Left lobe of liver (tissue), 2 donors: ENCODE results near the gene NTN5. TPM values are rescaled to one million over a fixed set of nuclear protein-coding genes. Genes with fewer than 3 reads are reported as not detected.
A peak's percentile ranks its signal among the peaks of the same experiment; 100 is the strongest.

Experiments used
- ATAC-seq: fragments of 200-7000 bp; cut with Tn5 transposase; one replicate; pipeline ENCODE4 v1.9.1; 2020; ENCODE audit warnings: mild to moderate bottlenecking, moderate library complexity
- DNase-seq: peaks from one replicate; pipeline ENCODE4 v3.0.0-alpha.2; 2020; ENCODE audit warnings: low spot score
- total RNA-seq: library from RNA; stranded (reverse); gene quantifications from one replicate; pipeline ENCODE4 v1.2.1, GENCODE V29; 2021
- donor health status: DM: no; HTN: no; CAD: no; lungs with moderate emphysema.
- donor health status: DM: no; HTN: yes; CAD: no.

Gene NTN5
- total RNA-seq, 1 donor from 2014 or later = 0.28 TPM

DNA sequence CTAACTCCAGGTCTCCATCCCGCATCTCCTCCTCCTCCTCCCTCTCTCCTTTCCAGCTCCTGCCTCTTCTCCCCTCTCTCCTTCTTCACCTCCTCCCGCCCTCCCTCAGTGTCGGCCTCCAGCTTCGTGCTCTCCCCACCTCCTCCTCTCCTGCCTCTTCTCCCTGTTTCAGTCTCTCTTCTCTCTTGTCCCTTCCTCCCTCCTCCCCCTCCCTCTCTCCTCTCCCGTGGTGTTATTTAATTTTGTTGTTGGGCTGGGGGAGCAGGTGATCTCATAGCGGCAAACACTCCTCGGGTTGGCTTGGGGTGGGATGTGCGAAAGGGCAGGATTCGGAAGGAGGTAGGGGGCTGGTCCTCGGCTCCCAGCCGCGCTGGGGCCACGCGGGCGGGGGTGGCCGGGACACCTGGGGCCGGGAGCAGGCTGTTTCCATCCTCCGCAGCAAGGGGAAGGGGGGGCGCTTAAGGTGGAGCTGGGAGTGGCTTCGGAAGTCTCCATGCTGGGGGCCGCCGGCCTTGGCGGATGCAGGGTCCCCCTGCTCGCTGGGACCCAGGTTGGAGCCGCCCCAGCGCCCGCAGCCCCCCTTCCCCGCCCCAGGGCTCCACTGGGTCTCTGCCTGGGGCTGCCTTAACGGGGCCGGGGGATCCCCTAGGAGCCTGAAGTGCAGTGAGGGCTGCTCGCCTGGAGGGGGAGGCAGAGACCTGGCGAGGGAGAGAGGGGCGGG, 26.7 kb downstream of the NTN5 start, which contains the start of gene CA11:
CA11 (minus strand) TSS at position 187 of the 721 bp plus-strand sequence. CDS start 555 bp downstream, outside the sequence.
- peak; percentile 79 for DNase-seq
- ATAC-seq = peak; percentile 89

- no peak for DNase-seq
- ATAC-seq = no peak
Measured at GRCh38 chr19:48645620-48646000, 27.2 kb downstream of the NTN5 start.

- DNase-seq = peak; percentile 67
- ATAC-seq = peak; percentile 82
Measured at GRCh38 chr19:48644839-48645619, 27.8 kb downstream of the NTN5 start.

DNA sequence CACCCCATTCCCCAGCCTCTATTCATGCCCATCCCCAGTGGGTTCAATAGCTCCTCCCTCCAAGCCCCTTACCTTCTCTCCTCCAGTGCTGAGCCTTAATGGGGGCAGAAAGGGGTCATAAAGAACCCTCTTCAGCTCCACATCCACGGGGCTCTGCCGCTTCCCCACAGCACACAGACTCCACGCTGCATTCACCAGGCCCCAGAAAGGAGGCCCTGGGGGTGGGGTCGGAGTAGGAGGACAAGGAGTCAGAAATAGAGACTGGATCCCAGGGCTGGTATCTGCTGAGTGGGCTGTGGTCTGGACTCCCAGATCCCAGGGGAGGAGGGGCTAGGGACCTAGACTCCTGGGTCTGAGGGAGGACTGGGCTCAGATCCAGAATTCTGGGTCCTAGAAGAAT, 28.5 kb downstream of the NTN5 start:
- DNase-seq (no peak), ATAC-seq (no peak)

GRCh38 chr19:48642862-48643261, 30.0 kb downstream of the NTN5 start:
- ATAC-seq = no peak
- no peak for DNase-seq

DNA sequence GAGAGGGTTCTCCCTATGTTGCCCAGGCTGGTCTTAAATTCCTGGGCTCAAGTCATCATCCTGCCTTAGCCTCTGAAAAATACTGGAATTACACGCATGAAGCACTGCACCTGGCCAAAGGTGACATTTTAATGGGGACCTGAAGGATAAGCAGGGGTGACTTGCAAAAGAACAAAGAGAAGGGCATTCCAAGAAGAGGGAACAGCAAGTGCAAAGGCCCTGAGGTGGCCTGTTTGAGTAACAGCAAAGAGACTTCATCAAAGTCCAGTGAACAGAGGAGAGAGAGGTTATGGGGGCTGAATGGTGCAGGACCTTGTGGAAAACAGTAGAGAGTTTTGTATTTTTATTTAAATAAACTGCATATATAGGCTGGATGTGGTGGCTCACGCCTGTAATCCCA, 31.0 kb downstream of the NTN5 start:
- DNase-seq = no peak
- no peak for ATAC-seq

GRCh38 chr19:48639483-48640375, 33.1 kb downstream of the NTN5 start:
- no peak for DNase-seq

DNA sequence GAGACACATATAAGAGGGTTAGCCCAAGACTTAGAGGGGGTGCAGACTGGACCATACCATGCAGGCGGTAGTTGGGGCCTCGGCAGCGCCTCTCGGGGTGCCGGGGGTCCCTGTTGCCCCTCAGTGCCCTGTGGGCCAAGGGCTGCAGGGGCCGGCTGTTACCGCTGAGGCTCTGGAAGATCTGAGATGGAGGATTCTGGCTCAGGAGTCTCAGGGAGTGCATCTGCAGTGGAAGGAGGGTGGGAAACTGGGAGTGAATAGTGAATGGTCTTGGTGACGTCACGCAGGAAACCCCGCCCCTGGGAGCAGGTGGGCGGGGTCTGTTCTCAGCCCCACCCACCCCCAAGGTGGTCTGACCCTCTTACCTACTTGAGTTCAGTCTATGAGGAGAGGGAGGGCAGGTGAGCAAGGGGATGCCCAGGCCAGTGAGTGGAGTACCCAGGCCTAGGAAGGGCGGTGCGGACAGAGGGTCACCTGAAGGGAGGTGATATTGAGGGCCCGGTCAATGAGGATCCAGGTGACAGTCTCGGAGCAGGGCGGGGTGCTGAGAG, 33.9 kb downstream of the NTN5 start:
- DNase-seq = peak; percentile 57
- no peak for ATAC-seq

More at GRCh38 chr19:48639483-48640375, 33.1 kb downstream of the NTN5 start:
- no peak for ATAC-seq

GRCh38 chr19:48637948-48638830, 34.6 kb downstream of the NTN5 start:
- ATAC-seq = peak; percentile 48

GRCh38 chr19:48637449-48637947, 35.3 kb downstream of the NTN5 start:
- peak; percentile 65 for ATAC-seq
- DNase-seq = peak; percentile 99

More at GRCh38 chr19:48637948-48638830, 34.6 kb downstream of the NTN5 start:
- DNase-seq = peak; percentile 86

DNA sequence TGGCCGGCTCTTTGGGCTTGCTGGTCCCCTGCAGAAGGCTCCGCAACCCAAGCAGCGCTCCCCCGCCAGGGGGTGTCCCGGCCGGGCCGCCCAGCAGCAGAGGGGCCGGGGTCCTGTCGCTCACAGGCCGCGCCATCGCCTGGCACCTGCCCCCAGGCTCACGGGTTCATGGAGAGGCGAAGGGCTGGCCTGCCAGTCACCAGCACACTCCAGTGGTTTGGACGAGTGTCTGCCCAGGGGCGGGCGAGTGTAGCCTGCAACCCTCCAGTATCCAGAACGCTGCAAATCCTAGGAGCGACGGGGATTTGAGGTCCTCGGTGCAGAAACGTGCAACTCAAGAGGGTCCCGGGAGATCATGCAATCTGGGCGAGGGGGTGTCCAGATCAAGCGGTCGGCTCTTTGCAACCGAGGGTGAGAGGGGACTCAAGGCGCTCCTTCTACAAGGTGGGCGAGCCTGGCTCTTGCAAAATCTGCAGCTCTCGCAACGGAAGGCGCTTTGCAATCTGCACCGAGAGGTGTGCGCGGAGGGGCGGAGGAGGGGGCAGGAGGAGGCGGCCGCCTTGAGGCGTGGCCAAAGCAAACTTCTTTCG, 35.9 kb downstream of the NTN5 start, which contains the start of gene DBP:
DBP (minus strand) TSS at position 521 of the 590 bp plus-strand sequence; CDS start at position 136, 385 bp downstream.
- DNase-seq = peak; percentile 70

GRCh38 chr19:48635966-48636858, 36.6 kb downstream of the NTN5 start:
- DNase-seq (peak; percentile 63), ATAC-seq (no peak)

More for the DNA sequence above, 35.9 kb downstream of the NTN5 start, which contains the start of gene DBP:
- ATAC-seq = peak; percentile 21

GRCh38 chr19:48635263-48635965, 37.4 kb downstream of the NTN5 start:
- ATAC-seq = peak; percentile 59
- DNase-seq = peak; percentile 84

GRCh38 chr19:48634424-48635262, 38.2 kb downstream of the NTN5 start:
- DNase-seq (peak; percentile 97), ATAC-seq (peak; percentile 44)

GRCh38 chr19:48634036-48634342, 38.8 kb downstream of the NTN5 start:
- DNase-seq (no peak), ATAC-seq (no peak)
